Measurements from ENCODE around the gene HOOK2.

HOOK2 gene

DNA sequence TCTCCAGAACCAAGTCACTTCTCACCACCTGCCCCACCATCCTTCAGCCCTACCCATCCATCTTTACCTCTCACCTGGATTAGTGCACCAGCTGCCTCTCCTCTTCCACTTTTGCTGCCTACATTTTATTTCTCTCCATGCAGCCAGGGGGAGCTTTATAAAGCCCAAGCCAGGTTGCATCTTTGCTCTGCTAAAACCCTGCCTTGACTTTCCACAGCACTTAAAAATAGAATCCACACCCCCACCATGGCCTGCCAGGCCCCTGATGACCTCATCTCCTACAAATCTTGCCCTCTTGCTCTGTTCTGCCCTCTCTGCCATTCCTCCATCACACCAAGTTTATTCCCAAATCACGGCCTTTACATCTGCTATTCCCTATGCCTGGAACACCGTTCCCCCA is 1.8 kb downstream of the HOOK2 start:
- no peak overlapping the region for H2AK5ac ChIP-seq (ENCODE audit: low read length)

DNA sequence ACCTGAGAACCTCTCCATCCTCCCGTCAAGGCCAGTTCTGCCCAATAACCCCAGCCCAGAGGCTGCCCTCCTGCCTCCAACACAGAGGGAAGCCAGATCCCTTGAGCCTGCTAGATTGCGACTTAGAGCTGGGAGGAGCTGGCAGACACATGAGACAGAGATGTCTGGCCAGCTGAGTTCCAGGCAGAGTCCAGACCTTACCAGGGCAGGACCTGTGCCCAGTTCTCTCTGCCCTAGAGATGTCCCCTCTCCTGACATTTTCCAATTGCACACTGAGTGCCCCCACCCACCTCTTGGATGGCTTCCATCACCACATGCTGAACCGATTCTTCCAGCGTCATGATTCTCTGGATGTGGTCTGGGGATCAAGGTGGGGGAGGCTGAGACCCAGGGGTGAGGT is 3.0 kb downstream of the HOOK2 start:
- no peak overlapping the region for H3K23ac ChIP-seq (ENCODE audit: low read length)
- H3K4me2 ChIP-seq (ENCODE audit: low read length): no peak overlapping the region
- no CpG with 5 or more reads among the region's 4 CpGs for WGBS (ENCODE audit: extremely low coverage, insufficient coverage, low lambda C conversion rate)
- H4K5ac ChIP-seq (ENCODE audit: low read length): no peak overlapping the region
- H3K79me1 ChIP-seq (ENCODE audit: low read length): no peaks in the 10 kb centered on the region
- no peak overlapping the region for H2BK5ac ChIP-seq (ENCODE audit: low read length)
- no peaks in the 10 kb centered on the region for H3K4me1 ChIP-seq (ENCODE audit: control insufficient read depth, low read depth, low read length)
- no peak overlapping the region for H3K56ac ChIP-seq (ENCODE audit: low read length)
- H3K9ac ChIP-seq (ENCODE audit: low read length): no peak overlapping the region
- H3K36me3 ChIP-seq (ENCODE audit: control insufficient read depth, insufficient read depth, low read length): no peaks in the 10 kb centered on the region
- no peak overlapping the region for H3K4me3 ChIP-seq (ENCODE audit: low read length)
- H3K27me3 ChIP-seq (ENCODE audit: insufficient read depth, low read length, poor library complexity): no peaks in the 10 kb centered on the region
- DNase-seq: no peak
- no peaks in the 10 kb centered on the region for H3K79me2 ChIP-seq (ENCODE audit: control insufficient read depth, insufficient read depth, low read length)
- H2AK5ac ChIP-seq (ENCODE audit: low read length): no peak overlapping the region
- H3K27ac ChIP-seq (ENCODE audit: low read depth, low read length): no peak overlapping the region
- no peak overlapping the region for H4K8ac ChIP-seq (ENCODE audit: low read depth, low read length)
- H2BK120ac ChIP-seq (ENCODE audit: low read depth, low read length): no peak overlapping the region
- H3K18ac ChIP-seq (ENCODE audit: low read length): no peak overlapping the region
- no peak overlapping the region for H2BK15ac ChIP-seq (replicated peaks; ENCODE audit: low read depth)
- no peak overlapping the region for H3K4ac ChIP-seq (ENCODE audit: low read depth, low read length)

More for the DNA sequence above, 1.8 kb downstream of the HOOK2 start:
- Histone ChIP-seq H2BK120ac (ENCODE audit: low read depth, low read length) (no peak overlapping the region), H3K4me1 (ENCODE audit: control insufficient read depth, low read depth, low read length) (peaks cover 2% of the 10 kb centered on the region), H3K9ac (ENCODE audit: low read length) (no peak overlapping the region), H3K27me3 (ENCODE audit: insufficient read depth, low read length, poor library complexity) (no peaks in the 10 kb centered on the region), H3K4ac (ENCODE audit: low read depth, low read length) (no peak overlapping the region), H2BK15ac (replicated peaks; ENCODE audit: low read depth) (no peak overlapping the region), H3K4me2 (ENCODE audit: low read length) (no peak overlapping the region), H3K79me1 (ENCODE audit: low read length) (no peaks in the 10 kb centered on the region), H3K4me3 (ENCODE audit: low read length) (no peak overlapping the region), H3K23ac (ENCODE audit: low read length) (no peak overlapping the region), H3K18ac (ENCODE audit: low read length) (no peak overlapping the region), H2BK5ac (ENCODE audit: low read length) (no peak overlapping the region), H4K5ac (ENCODE audit: low read length) (no peak overlapping the region), H3K27ac (ENCODE audit: low read depth, low read length) (no peak overlapping the region), H3K56ac (ENCODE audit: low read length) (no peak overlapping the region), H3K36me3 (ENCODE audit: control insufficient read depth, insufficient read depth, low read length) (no peaks in the 10 kb centered on the region), H4K8ac (ENCODE audit: low read depth, low read length) (no peak overlapping the region), H3K79me2 (ENCODE audit: control insufficient read depth, insufficient read depth, low read length) (no peaks in the 10 kb centered on the region)
- WGBS (ENCODE audit: extremely low coverage, insufficient coverage, low lambda C conversion rate): no CpG with 5 or more reads among the region's 2 CpGs
- DNase-seq: peak; percentile 69

DNA sequence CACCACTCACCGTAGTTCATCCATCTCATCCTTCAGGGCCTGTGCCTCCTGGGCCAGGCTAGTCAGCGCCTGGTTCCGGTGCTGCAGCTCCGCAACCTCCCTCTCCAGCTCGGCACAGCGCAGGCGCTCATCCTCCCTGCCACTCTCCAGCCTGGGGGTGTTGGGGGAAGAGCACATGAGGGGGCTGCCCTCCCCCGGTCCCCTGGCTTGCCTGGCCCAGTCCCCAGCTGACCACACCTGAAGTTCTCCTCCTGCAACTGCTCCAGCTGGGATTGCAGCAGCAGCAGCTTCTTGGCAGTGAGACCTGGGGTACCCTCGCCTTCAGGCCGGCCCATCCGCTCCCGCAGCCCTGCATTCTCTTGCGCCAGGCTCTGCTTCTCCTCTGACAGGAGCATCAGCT is 4.4 kb downstream of the HOOK2 start:
- Histone ChIP-seq H2AK5ac (ENCODE audit: low read length) (no peak overlapping the region), H3K27me3 (ENCODE audit: insufficient read depth, low read length, poor library complexity) (no peaks in the 10 kb centered on the region), H3K36me3 (ENCODE audit: control insufficient read depth, insufficient read depth, low read length) (no peaks in the 10 kb centered on the region), H2BK5ac (ENCODE audit: low read length) (no peak overlapping the region), H3K79me1 (ENCODE audit: low read length) (no peaks in the 10 kb centered on the region), H2BK15ac (replicated peaks; ENCODE audit: low read depth) (no peak overlapping the region), H3K4me3 (ENCODE audit: low read length) (no peak overlapping the region), H3K4ac (ENCODE audit: low read depth, low read length) (no peak overlapping the region), H4K8ac (ENCODE audit: low read depth, low read length) (no peak overlapping the region), H3K4me2 (ENCODE audit: low read length) (no peak overlapping the region), H3K4me1 (ENCODE audit: control insufficient read depth, low read depth, low read length) (no peaks in the 10 kb centered on the region), H3K27ac (ENCODE audit: low read depth, low read length) (no peak overlapping the region), H3K23ac (ENCODE audit: low read length) (no peak overlapping the region), H3K79me2 (ENCODE audit: control insufficient read depth, insufficient read depth, low read length) (no peaks in the 10 kb centered on the region), H3K18ac (ENCODE audit: low read length) (no peak overlapping the region), H4K5ac (ENCODE audit: low read length) (no peak overlapping the region), H3K56ac (ENCODE audit: low read length) (no peak overlapping the region), H2BK120ac (ENCODE audit: low read depth, low read length) (no peak overlapping the region), H3K9ac (ENCODE audit: low read length) (no peak overlapping the region)
- DNase-seq: no peak
- WGBS (ENCODE audit: extremely low coverage, insufficient coverage, low lambda C conversion rate): no CpG with 5 or more reads among the region's 13 CpGs

DNA sequence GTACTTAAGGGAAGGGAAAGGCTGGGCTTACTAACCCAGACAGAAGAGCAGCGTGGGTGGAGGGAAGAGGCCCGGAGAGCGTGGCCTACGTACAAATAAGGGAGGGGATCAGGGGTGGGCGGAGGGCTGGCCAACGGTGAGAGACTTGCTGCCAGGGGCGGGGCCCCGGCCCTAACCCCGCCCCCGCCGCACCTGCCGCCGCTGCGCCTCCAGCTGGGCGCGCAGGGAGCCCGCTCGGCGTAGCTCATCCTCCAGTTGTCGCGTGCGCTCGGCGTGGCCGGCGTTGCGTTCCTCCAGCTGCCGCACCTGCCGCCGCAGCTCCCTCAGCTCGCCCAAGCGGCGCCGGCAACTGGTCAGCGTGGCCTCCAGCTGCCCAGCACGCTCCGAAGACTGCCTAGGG is 5.7 kb downstream of the HOOK2 start:
- H3K4me2 ChIP-seq (ENCODE audit: low read length): no peak overlapping the region
- no peak overlapping the region for H3K4me3 ChIP-seq (ENCODE audit: low read length)
- no peak overlapping the region for H3K18ac ChIP-seq (ENCODE audit: low read length)
- no peak overlapping the region for H4K5ac ChIP-seq (ENCODE audit: low read length)
- no peak overlapping the region for H2BK15ac ChIP-seq (replicated peaks; ENCODE audit: low read depth)
- H3K56ac ChIP-seq (ENCODE audit: low read length): no peak overlapping the region
- H3K79me1 ChIP-seq (ENCODE audit: low read length): no peaks in the 10 kb centered on the region
- no peaks in the 10 kb centered on the region for H3K79me2 ChIP-seq (ENCODE audit: control insufficient read depth, insufficient read depth, low read length)
- H3K4ac ChIP-seq (ENCODE audit: low read depth, low read length): no peak overlapping the region
- H3K4me1 ChIP-seq (ENCODE audit: control insufficient read depth, low read depth, low read length): no peaks in the 10 kb centered on the region
- H3K23ac ChIP-seq (ENCODE audit: low read length): no peak overlapping the region
- WGBS (ENCODE audit: extremely low coverage, insufficient coverage, low lambda C conversion rate): no CpG with 5 or more reads among the region's 37 CpGs
- no peaks in the 10 kb centered on the region for H3K27me3 ChIP-seq (ENCODE audit: insufficient read depth, low read length, poor library complexity)
- peak overlapping the region; percentile 12 for H3K9ac ChIP-seq (ENCODE audit: low read length)
- H3K36me3 ChIP-seq (ENCODE audit: control insufficient read depth, insufficient read depth, low read length): peaks cover under 1% of the 10 kb centered on the region
- no peak overlapping the region for H2AK5ac ChIP-seq (ENCODE audit: low read length)
- no peak overlapping the region for H2BK5ac ChIP-seq (ENCODE audit: low read length)
- DNase-seq: peak; percentile 84
- H4K8ac ChIP-seq (ENCODE audit: low read depth, low read length): no peak overlapping the region
- H3K27ac ChIP-seq (ENCODE audit: low read depth, low read length): no peak overlapping the region
- no peak overlapping the region for H2BK120ac ChIP-seq (ENCODE audit: low read depth, low read length)

DNA sequence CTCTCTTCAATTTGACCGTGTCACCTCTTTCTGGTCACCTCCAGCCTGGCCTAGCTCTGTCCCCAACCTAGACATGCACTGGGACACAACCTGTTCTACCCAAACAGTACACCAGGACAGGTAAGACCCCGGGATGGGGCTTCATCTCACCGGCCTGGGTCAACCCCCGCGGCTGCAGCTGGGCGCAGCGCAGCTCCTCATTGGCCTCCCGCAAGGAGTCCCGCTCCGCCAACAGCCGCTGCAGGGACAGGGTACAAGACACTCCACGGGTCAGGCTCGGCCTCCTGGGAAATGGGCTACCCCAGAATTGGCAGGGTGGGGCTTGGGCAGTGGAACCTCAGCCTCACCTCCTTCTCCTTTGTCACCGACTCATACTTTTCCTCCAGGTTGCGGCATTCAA is 7.7 kb downstream of the HOOK2 start:
- no peaks in the 10 kb centered on the region for H3K79me2 ChIP-seq (ENCODE audit: control insufficient read depth, insufficient read depth, low read length)
- no peaks in the 10 kb centered on the region for H3K4me1 ChIP-seq (ENCODE audit: control insufficient read depth, low read depth, low read length)
- H3K4me2 ChIP-seq (ENCODE audit: low read length): no peak overlapping the region
- no peak overlapping the region for H4K8ac ChIP-seq (ENCODE audit: low read depth, low read length)
- WGBS (ENCODE audit: extremely low coverage, insufficient coverage, low lambda C conversion rate): no CpG with 5 or more reads among the region's 15 CpGs
- no peak overlapping the region for H3K4ac ChIP-seq (ENCODE audit: low read depth, low read length)
- H3K27ac ChIP-seq (ENCODE audit: low read depth, low read length): no peak overlapping the region
- no peak overlapping the region for H3K23ac ChIP-seq (ENCODE audit: low read length)
- peaks cover 8% of the 10 kb centered on the region for H3K36me3 ChIP-seq (ENCODE audit: control insufficient read depth, insufficient read depth, low read length)
- H2BK5ac ChIP-seq (ENCODE audit: low read length): no peak overlapping the region
- H3K18ac ChIP-seq (ENCODE audit: low read length): no peak overlapping the region
- H3K9ac ChIP-seq (ENCODE audit: low read length): no peak overlapping the region
- H3K79me1 ChIP-seq (ENCODE audit: low read length): no peaks in the 10 kb centered on the region
- no peak overlapping the region for H2BK120ac ChIP-seq (ENCODE audit: low read depth, low read length)
- H3K56ac ChIP-seq (ENCODE audit: low read length): no peak overlapping the region
- no peak for DNase-seq
- no peaks in the 10 kb centered on the region for H3K27me3 ChIP-seq (ENCODE audit: insufficient read depth, low read length, poor library complexity)
- no peak overlapping the region for H3K4me3 ChIP-seq (ENCODE audit: low read length)
- no peak overlapping the region for H4K5ac ChIP-seq (ENCODE audit: low read length)
- H2AK5ac ChIP-seq (ENCODE audit: low read length): no peak overlapping the region
- no peak overlapping the region for H2BK15ac ChIP-seq (replicated peaks; ENCODE audit: low read depth)

DNA sequence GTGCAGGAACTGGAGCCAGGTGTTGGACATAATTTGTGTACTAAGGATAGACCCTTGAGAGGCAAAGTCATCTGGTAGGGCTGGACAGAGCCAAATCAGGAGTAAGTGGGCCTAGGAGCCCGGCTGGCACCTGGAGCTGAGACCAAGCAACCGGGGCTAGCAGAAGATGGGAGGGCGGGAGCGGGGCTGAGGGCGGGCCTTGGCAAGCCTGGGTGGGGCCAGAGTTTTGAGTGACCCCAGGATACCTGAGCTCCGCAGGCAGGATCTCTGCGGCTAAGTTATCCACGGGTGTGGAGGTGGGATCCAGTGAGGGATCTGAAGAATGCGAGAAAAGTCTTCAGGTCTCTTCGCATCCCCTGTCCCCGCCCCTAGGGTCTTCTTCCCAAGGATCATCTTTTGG is 8.2 kb downstream of the HOOK2 start:
- H2BK15ac ChIP-seq (replicated peaks; ENCODE audit: low read depth): no peak overlapping the region
- no peak overlapping the region for H3K23ac ChIP-seq (ENCODE audit: low read length)
- H3K9ac ChIP-seq (ENCODE audit: low read length): no peak overlapping the region
- no peaks in the 10 kb centered on the region for H3K79me2 ChIP-seq (ENCODE audit: control insufficient read depth, insufficient read depth, low read length)
- peaks cover 8% of the 10 kb centered on the region for H3K36me3 ChIP-seq (ENCODE audit: control insufficient read depth, insufficient read depth, low read length)
- no peak overlapping the region for H3K4ac ChIP-seq (ENCODE audit: low read depth, low read length)
- no peak overlapping the region for H3K18ac ChIP-seq (ENCODE audit: low read length)
- H3K56ac ChIP-seq (ENCODE audit: low read length): no peak overlapping the region
- no peak overlapping the region for H3K4me3 ChIP-seq (ENCODE audit: low read length)
- no CpG with 5 or more reads among the region's 11 CpGs for WGBS (ENCODE audit: extremely low coverage, insufficient coverage, low lambda C conversion rate)
- no peaks in the 10 kb centered on the region for H3K79me1 ChIP-seq (ENCODE audit: low read length)
- no peaks in the 10 kb centered on the region for H3K4me1 ChIP-seq (ENCODE audit: control insufficient read depth, low read depth, low read length)
- no peak overlapping the region for H2BK120ac ChIP-seq (ENCODE audit: low read depth, low read length)
- no peak for DNase-seq
- no peak overlapping the region for H4K8ac ChIP-seq (ENCODE audit: low read depth, low read length)
- H4K5ac ChIP-seq (ENCODE audit: low read length): no peak overlapping the region
- H2AK5ac ChIP-seq (ENCODE audit: low read length): no peak overlapping the region
- no peak overlapping the region for H3K4me2 ChIP-seq (ENCODE audit: low read length)
- no peaks in the 10 kb centered on the region for H3K27me3 ChIP-seq (ENCODE audit: insufficient read depth, low read length, poor library complexity)
- no peak overlapping the region for H3K27ac ChIP-seq (ENCODE audit: low read depth, low read length)
- H2BK5ac ChIP-seq (ENCODE audit: low read length): no peak overlapping the region
